Right lobe of liver (tissue), 4 donors: ENCODE results near the gene CORT.

Experiments
- POLR2A ChIP-seq: fragments of 450-650 bp; IDR thresholded peaks from one replicate; pipeline ENCODE4 v1.6.1; 2017; ENCODE audit warnings: antibody characterized with exemption, mild to moderate bottlenecking
- TF ChIP-seq, protein P1 (sequence below), 4 donors: fragments of 200-600 bp in 3 of 4; fragments of 450-650 bp in 1 of 4; IDR thresholded peaks; one replicate each; pipeline versions ENCODE4 v1.5.1 to v1.8.0; 2016 to 2022; ENCODE audit warnings: antibody characterized with exemption in 4 of 4, mild to moderate bottlenecking in 2 of 4
- donor health status: DM: no; HTN: no; CAD: no.
- donor health status: DM: no; HTN: no; CAD: no.
- donor health status: DM: no; HTN: yes; CAD: no.

GRCh38 chr1:10444795-10445397, 4.9 kb upstream of the CORT start:
- TF ChIP-seq, protein P1, sequence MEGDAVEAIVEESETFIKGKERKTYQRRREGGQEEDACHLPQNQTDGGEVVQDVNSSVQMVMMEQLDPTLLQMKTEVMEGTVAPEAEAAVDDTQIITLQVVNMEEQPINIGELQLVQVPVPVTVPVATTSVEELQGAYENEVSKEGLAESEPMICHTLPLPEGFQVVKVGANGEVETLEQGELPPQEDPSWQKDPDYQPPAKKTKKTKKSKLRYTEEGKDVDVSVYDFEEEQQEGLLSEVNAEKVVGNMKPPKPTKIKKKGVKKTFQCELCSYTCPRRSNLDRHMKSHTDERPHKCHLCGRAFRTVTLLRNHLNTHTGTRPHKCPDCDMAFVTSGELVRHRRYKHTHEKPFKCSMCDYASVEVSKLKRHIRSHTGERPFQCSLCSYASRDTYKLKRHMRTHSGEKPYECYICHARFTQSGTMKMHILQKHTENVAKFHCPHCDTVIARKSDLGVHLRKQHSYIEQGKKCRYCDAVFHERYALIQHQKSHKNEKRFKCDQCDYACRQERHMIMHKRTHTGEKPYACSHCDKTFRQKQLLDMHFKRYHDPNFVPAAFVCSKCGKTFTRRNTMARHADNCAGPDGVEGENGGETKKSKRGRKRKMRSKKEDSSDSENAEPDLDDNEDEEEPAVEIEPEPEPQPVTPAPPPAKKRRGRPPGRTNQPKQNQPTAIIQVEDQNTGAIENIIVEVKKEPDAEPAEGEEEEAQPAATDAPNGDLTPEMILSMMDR (IDR thresholded peaks at IDR 0.05), result no peak
- TF ChIP-seq POLR2A, result no peak
